Adrenal gland (tissue), 5 donors: Measurements from ENCODE around the gene RALGAPB.

Source experiments
- CTCF ChIP-seq, 6 experiments: fragments of 450-650 bp in 4 of 6; fragments of 200-600 bp in 2 of 6; sonication (generic) in 1 of 6; IDR thresholded peaks; 1 replicate in 5 of 6; 2 replicates in 1 of 6; pipeline versions ENCODE4 v1.5.1 to v1.8.0; 2016 to 2021; ENCODE audit warnings: antibody characterized with exemption in 6 of 6, mild to moderate bottlenecking in 2 of 6, moderate library complexity in 1 of 6
- POLR2A ChIP-seq, 2 donors: fragments of 450-650 bp; IDR thresholded peaks; one replicate each; pipeline ENCODE4 v1.6.1; 2017; ENCODE audit warnings: antibody characterized with exemption in 2 of 2, mild to moderate bottlenecking in 2 of 2, moderate library complexity in 1 of 2
- donor health status: DM: no; HTN: no; CAD: no.

GRCh38 chr20:38551056-38551626, 78.5 kb downstream of the RALGAPB start:
- TF ChIP-seq POLR2A (IDR thresholded peaks at IDR 0.05): no peak
- TF ChIP-seq CTCF (IDR thresholded peaks at IDR 0.05): no peak
